Midbrain (tissue), 1 donor: ENCODE results near the gene ARL15.

Experiments
- DNase-seq: peaks from one replicate; lab custom pipeline; 2025; lab: John Stamatoyannopoulos, UW

Gene ARL15

GRCh38 chr5:54313311-54314270 is 3.2 kb upstream of the ARL15 start:
- no peak for DNase-seq

GRCh38 chr5:54312499-54312898 is 2.1 kb upstream of the ARL15 start:
- DNase-seq, result no peak

- no peak for DNase-seq
Observed at GRCh38 chr5:54311176-54311677, 854 bp upstream of the ARL15 start.

GRCh38 chr5:54309691-54310432 is 511 bp downstream of the ARL15 start:
- no peak for DNase-seq

- peak; percentile 20 for DNase-seq
Observed at GRCh38 chr5:54309276-54309675, 1.1 kb downstream of the ARL15 start.

GRCh38 chr5:54307583-54307982 is 2.8 kb downstream of the ARL15 start:
- no peak for DNase-seq

GRCh38 chr5:54306893-54307292 is 3.5 kb downstream of the ARL15 start:
- no peak for DNase-seq

- DNase-seq, result no peak
Observed at GRCh38 chr5:54305737-54306136, 4.6 kb downstream of the ARL15 start.

GRCh38 chr5:54304040-54304439 is 6.3 kb downstream of the ARL15 start:
- no peak for DNase-seq

- no peak for DNase-seq
Observed at GRCh38 chr5:54302267-54302687, 8.1 kb downstream of the ARL15 start.

GRCh38 chr5:54301849-54302248 is 8.5 kb downstream of the ARL15 start:
- no peak for DNase-seq

GRCh38 chr5:54301220-54301619 is 9.2 kb downstream of the ARL15 start:
- no peak for DNase-seq

- no peak for DNase-seq
Observed at GRCh38 chr5:54298947-54299346, 11.4 kb downstream of the ARL15 start.

- DNase-seq, result no peak
Observed at GRCh38 chr5:54296386-54296785, 14.0 kb downstream of the ARL15 start.

GRCh38 chr5:54295651-54296276 is 14.6 kb downstream of the ARL15 start:
- DNase-seq, result peak; percentile 41

- DNase-seq, result no peak
Observed at GRCh38 chr5:54294097-54294667, 16.2 kb downstream of the ARL15 start.

GRCh38 chr5:54292866-54293265 is 17.5 kb downstream of the ARL15 start:
- no peak for DNase-seq

- DNase-seq, result no peak
Observed at GRCh38 chr5:54291498-54291897, 18.9 kb downstream of the ARL15 start.

- no peak for DNase-seq
Observed at GRCh38 chr5:54289769-54290168, 20.6 kb downstream of the ARL15 start.

GRCh38 chr5:54288568-54289217 is 21.7 kb downstream of the ARL15 start:
- DNase-seq, result no peak

GRCh38 chr5:54285686-54286085 is 24.7 kb downstream of the ARL15 start:
- no peak for DNase-seq
